ENCODE data around the gene RASAL1.

The RASAL1 gene

GRCh38 chr12:113108308-113108707 is 27.3 kb downstream of the RASAL1 start:
- no peak for TF ChIP-seq CTCF (IDR thresholded peaks at IDR 0.05; ENCODE audit: borderline replicate concordance, insufficient read depth, low read depth, low read length)
- H3K4me3 ChIP-seq (ENCODE audit: low read depth, low read length), result no peak overlapping the region

- no peak for TF ChIP-seq CTCF (IDR thresholded peaks at IDR 0.05; ENCODE audit: borderline replicate concordance, insufficient read depth, low read depth, low read length)
- H3K4me3 ChIP-seq (ENCODE audit: low read depth, low read length), result no peak overlapping the region
Observed at GRCh38 chr12:113106361-113106760, 29.2 kb downstream of the RASAL1 start.

- no peak for TF ChIP-seq CTCF (IDR thresholded peaks at IDR 0.05; ENCODE audit: borderline replicate concordance, insufficient read depth, low read depth, low read length)
Observed at GRCh38 chr12:113105606-113106271, 29.8 kb downstream of the RASAL1 start.

GRCh38 chr12:113104953-113105510 is 30.5 kb downstream of the RASAL1 start:
- no peak for TF ChIP-seq CTCF (IDR thresholded peaks at IDR 0.05; ENCODE audit: borderline replicate concordance, insufficient read depth, low read depth, low read length)
- no peak overlapping the region for H3K4me3 ChIP-seq (ENCODE audit: low read depth, low read length)

More at GRCh38 chr12:113105606-113106271, 29.8 kb downstream of the RASAL1 start:
- no peak overlapping the region for H3K4me3 ChIP-seq (ENCODE audit: low read depth, low read length)

- TF ChIP-seq CTCF (IDR thresholded peaks at IDR 0.05; ENCODE audit: borderline replicate concordance, insufficient read depth, low read depth, low read length), result no peak
- H3K4me3 ChIP-seq (ENCODE audit: low read depth, low read length), result no peak overlapping the region
Observed at GRCh38 chr12:113103756-113104450, 31.7 kb downstream of the RASAL1 start.

GRCh38 chr12:113102811-113103210 is 32.8 kb downstream of the RASAL1 start:
- no peak for TF ChIP-seq CTCF (IDR thresholded peaks at IDR 0.05; ENCODE audit: borderline replicate concordance, insufficient read depth, low read depth, low read length)
- no peak overlapping the region for H3K4me3 ChIP-seq (ENCODE audit: low read depth, low read length)

All from GM12875 (cell line).